ENCODE measurements around the gene PTPRM. TPM values are rescaled to one million over a fixed set of nuclear protein-coding genes. Genes with fewer than 3 reads are reported as not detected.

The PTPRM gene
- total RNA-seq, 4 donors from 2014 or later: 62.7 to 94.0 (median 76.0) TPM

GRCh38 chr18:7541835-7542234 is 25.3 kb upstream of the PTPRM start:
- intact Hi-C loops (cut with DNase I): no loop called here
- Histone ChIP-seq H3K36me3 (no peaks in the 10 kb centered on the region), H3K4me1 (no peaks in the 10 kb centered on the region), H3K4me3 (no peak overlapping the region), H3K27me3 (no peaks in the 10 kb centered on the region), H3K9me3 (no peaks in the 10 kb centered on the region), H3K27ac (replicated peaks in 1 of 4) (no peak overlapping the region)
- TF ChIP-seq, protein P1, sequence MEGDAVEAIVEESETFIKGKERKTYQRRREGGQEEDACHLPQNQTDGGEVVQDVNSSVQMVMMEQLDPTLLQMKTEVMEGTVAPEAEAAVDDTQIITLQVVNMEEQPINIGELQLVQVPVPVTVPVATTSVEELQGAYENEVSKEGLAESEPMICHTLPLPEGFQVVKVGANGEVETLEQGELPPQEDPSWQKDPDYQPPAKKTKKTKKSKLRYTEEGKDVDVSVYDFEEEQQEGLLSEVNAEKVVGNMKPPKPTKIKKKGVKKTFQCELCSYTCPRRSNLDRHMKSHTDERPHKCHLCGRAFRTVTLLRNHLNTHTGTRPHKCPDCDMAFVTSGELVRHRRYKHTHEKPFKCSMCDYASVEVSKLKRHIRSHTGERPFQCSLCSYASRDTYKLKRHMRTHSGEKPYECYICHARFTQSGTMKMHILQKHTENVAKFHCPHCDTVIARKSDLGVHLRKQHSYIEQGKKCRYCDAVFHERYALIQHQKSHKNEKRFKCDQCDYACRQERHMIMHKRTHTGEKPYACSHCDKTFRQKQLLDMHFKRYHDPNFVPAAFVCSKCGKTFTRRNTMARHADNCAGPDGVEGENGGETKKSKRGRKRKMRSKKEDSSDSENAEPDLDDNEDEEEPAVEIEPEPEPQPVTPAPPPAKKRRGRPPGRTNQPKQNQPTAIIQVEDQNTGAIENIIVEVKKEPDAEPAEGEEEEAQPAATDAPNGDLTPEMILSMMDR (IDR thresholded peaks at IDR 0.05): no peak
- TF ChIP-seq EP300 (IDR thresholded peaks at IDR 0.05) (no peak), POLR2AphosphoS5 (IDR thresholded peaks at IDR 0.05) (no peak), POLR2A (IDR thresholded peaks at IDR 0.05; ENCODE audit: low read depth) (no peak)
- WGBS: 91% methylated on average over 5 of the region's 5 CpGs
- no peak for DNase-seq (ENCODE audit: extremely low spot score)

DNA sequence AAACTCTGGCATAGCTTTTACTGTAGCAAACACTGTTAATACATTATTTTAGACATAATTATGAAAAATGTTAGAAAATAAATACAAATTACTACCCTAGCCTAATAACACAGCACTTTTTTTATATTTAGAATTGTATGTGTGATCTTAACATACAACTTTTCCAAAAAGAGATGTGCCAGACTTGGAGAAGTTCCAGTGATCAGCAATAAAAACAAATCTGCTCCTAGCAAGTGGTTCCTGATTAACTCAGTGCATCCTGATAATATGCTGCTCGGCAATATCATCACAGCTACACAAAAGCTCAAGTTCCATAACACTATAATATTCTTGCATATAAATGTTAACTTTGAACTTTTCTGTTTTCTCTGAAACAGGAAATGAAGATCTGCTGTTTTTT is 22.4 kb upstream of the PTPRM start:
- DNase-seq (ENCODE audit: extremely low spot score): no peak
- Histone ChIP-seq H3K9me3 (no peaks in the 10 kb centered on the region), H3K4me1 (no peaks in the 10 kb centered on the region), H3K4me3 (no peak overlapping the region), H3K27me3 (no peaks in the 10 kb centered on the region), H3K36me3 (no peaks in the 10 kb centered on the region), H3K27ac (replicated peaks in 1 of 4) (no peak overlapping the region)
- TF ChIP-seq POLR2AphosphoS5 (IDR thresholded peaks at IDR 0.05) (no peak), POLR2A (IDR thresholded peaks at IDR 0.05; ENCODE audit: low read depth) (no peak), EP300 (IDR thresholded peaks at IDR 0.05) (no peak)
- TF ChIP-seq, protein P1 (IDR thresholded peaks at IDR 0.05): no peak
- WGBS: 86% methylated on average over 1 of the region's 1 CpG
- intact Hi-C loops (cut with DNase I): no loop called here

GRCh38 chr18:7545734-7546133 is 21.4 kb upstream of the PTPRM start:
- DNase-seq (ENCODE audit: extremely low spot score): no peak
- H3K4me1 ChIP-seq: no peaks in the 10 kb centered on the region
- H3K36me3 ChIP-seq: no peaks in the 10 kb centered on the region
- TF ChIP-seq, protein P1 (IDR thresholded peaks at IDR 0.05): no peak
- TF ChIP-seq EP300 (IDR thresholded peaks at IDR 0.05): no peak
- TF ChIP-seq POLR2AphosphoS5 (IDR thresholded peaks at IDR 0.05): no peak
- no peak for TF ChIP-seq POLR2A (IDR thresholded peaks at IDR 0.05; ENCODE audit: low read depth)
- 76% methylated on average over 5 of the region's 5 CpGs for WGBS
- no peak overlapping the region for H3K4me3 ChIP-seq
- H3K27me3 ChIP-seq: no peaks in the 10 kb centered on the region
- H3K27ac ChIP-seq (replicated peaks in 1 of 4): no peak overlapping the region
- intact Hi-C loops (cut with DNase I): no loop called here
- no peaks in the 10 kb centered on the region for H3K9me3 ChIP-seq

- intact Hi-C loops (cut with DNase I): no loop called here
- Histone ChIP-seq H3K36me3 (no peaks in the 10 kb centered on the region), H3K27me3 (no peaks in the 10 kb centered on the region), H3K4me1 (no peaks in the 10 kb centered on the region), H3K9me3 (no peaks in the 10 kb centered on the region), H3K27ac (replicated peaks in 1 of 4) (no peak overlapping the region), H3K4me3 (no peak overlapping the region)
- WGBS: 90% methylated on average over 11 of the region's 11 CpGs
- TF ChIP-seq POLR2A (IDR thresholded peaks at IDR 0.05; ENCODE audit: low read depth): no peak
- no peak for TF ChIP-seq EP300 (IDR thresholded peaks at IDR 0.05)
- TF ChIP-seq POLR2AphosphoS5 (IDR thresholded peaks at IDR 0.05): no peak
- TF ChIP-seq, protein P1 (IDR thresholded peaks at IDR 0.05): no peak
- no peak for DNase-seq (ENCODE audit: extremely low spot score)
Measured at GRCh38 chr18:7548221-7548620, 18.9 kb upstream of the PTPRM start.

DNA sequence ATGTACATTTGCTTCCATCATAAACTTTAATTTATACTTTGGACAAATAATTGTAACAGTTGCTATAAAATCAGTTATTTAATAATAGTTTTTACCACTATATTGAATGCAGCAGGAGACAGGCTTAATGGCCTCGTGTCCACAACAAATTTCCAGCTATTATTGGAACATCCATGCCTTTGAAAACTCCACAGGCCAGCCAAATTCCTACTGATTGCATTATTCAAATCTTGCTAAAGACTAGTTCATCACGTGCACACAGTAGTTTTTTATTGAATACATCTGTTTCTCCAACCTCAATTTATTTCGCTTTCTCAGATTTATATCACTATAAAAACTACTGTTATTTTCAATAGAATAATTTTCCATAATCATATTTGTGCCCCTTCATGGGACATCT is 18.4 kb upstream of the PTPRM start:
- Histone ChIP-seq H3K27me3 (no peaks in the 10 kb centered on the region), H3K4me3 (no peak overlapping the region), H3K27ac (replicated peaks in 1 of 4) (no peak overlapping the region), H3K36me3 (no peaks in the 10 kb centered on the region), H3K9me3 (no peaks in the 10 kb centered on the region), H3K4me1 (no peaks in the 10 kb centered on the region)
- DNase-seq (ENCODE audit: extremely low spot score): no peak
- intact Hi-C loops (cut with DNase I): no loop called here
- 76% methylated on average over 3 of the region's 3 CpGs for WGBS
- TF ChIP-seq POLR2A (IDR thresholded peaks at IDR 0.05; ENCODE audit: low read depth) (no peak), POLR2AphosphoS5 (IDR thresholded peaks at IDR 0.05) (no peak)

Measured in esophagus muscularis mucosa (tissue), 4 donors.